Thoracic aorta (tissue), 2 donors: ENCODE measurements around the gene DEF6. TPM values are rescaled to one million over a fixed set of nuclear protein-coding genes. Genes with fewer than 3 reads are reported as not detected.

Source experiments
- ATAC-seq: fragments of 150-250 bp; one replicate; pipeline ENCODE4 v1.8.0; 2017; ENCODE audit warnings: low read depth; ENCODE audit not compliant: insufficient number of reproducible peaks, low FRiP score
- DNase-seq: peaks from one replicate; pipeline ENCODE4 v3.0.0-alpha.2; 2020; ENCODE audit warnings: low spot score
- H3K27ac ChIP-seq, 2 donors: fragments of 200-600 bp; sonication (generic); 1 replicate in 1 of 2; 2 replicates in 1 of 2; pipeline ENCODE4 v1.5.1; 2016; ENCODE audit warnings: mild to moderate bottlenecking in 2 of 2, moderate library complexity in 2 of 2
- H3K27me3 ChIP-seq: fragments of 200-600 bp; sonication (generic); replicated peaks from 2 replicates; pipeline ENCODE4 v1.6.0; 2016; ENCODE audit warnings: mild to moderate bottlenecking; ENCODE audit not compliant: insufficient read depth
- H3K36me3 ChIP-seq: fragments of 200-600 bp; sonication (generic); one replicate; pipeline ENCODE4 v1.5.1; 2016
- H3K4me1 ChIP-seq, 2 donors: fragments of 200-600 bp; sonication (generic); 1 replicate in 1 of 2; 2 replicates in 1 of 2; pipeline versions ENCODE4 v1.5.1 to v1.6.0; 2016; ENCODE audit warnings: low read depth in 2 of 2, mild to moderate bottlenecking in 1 of 2; ENCODE audit not compliant: control insufficient read depth in 1 of 2
- H3K4me3 ChIP-seq: fragments of 200-600 bp; sonication (generic); 2 replicates; pipeline ENCODE4 v1.5.1; 2016; ENCODE audit warnings: mild to moderate bottlenecking
- H3K9me3 ChIP-seq: fragments of 200-600 bp; sonication (generic); 2 replicates; pipeline ENCODE4 v1.5.1; 2016
- total RNA-seq, 2 donors: library from RNA; depleted of rRNA; stranded (reverse); fragments of >200 nt; gene quantifications; one replicate each; pipeline versions ENCODE4 v1.1.0 to v1.2.3, GENCODE V29; 2016
- TF ChIP-seq, protein P1 (sequence below): fragments of 200-600 bp; sonication (generic); IDR thresholded peaks from one replicate; pipeline ENCODE4 v1.5.1; 2019; ENCODE audit warnings: antibody characterized with exemption

DEF6 gene
- total RNA-seq, 2 donors from 2014 or later = 7.6 to 9.1 TPM

DNA sequence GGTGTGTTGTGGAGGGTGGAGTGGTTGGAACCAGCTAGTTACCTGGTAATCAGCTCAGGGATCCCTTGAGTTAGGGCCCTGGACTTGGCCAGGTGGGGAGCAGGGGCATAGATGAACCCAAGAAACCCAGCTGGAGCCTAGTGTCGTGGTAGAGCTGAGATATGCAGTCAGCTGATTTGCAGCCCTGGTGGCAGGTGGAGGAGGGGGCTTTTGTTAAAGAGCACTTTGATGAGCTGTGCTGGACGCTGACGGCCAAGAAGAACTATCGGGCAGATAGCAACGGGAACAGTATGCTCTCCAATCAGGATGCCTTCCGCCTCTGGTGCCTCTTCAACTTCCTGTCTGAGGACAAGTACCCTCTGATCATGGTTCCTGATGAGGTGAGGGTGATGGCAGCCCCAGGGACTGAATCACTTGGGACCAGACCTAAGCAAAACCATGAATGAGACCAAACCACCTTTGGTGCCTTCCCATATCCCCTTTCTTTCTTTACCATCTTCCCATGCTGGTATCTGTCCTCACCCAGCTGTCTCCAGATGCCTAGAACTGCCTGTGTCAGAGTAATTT, 12.7 kb downstream of the DEF6 start:
- no peak overlapping the region for H3K27ac ChIP-seq
- ATAC-seq = no peak
- H3K36me3 ChIP-seq = no peaks in the 10 kb centered on the region
- H3K9me3 ChIP-seq = no peaks in the 10 kb centered on the region
- no peak overlapping the region for H3K4me3 ChIP-seq
- peaks cover 0 to 4% of the 10 kb centered on the region in 2 donors for H3K4me1 ChIP-seq
- TF ChIP-seq, protein P1, sequence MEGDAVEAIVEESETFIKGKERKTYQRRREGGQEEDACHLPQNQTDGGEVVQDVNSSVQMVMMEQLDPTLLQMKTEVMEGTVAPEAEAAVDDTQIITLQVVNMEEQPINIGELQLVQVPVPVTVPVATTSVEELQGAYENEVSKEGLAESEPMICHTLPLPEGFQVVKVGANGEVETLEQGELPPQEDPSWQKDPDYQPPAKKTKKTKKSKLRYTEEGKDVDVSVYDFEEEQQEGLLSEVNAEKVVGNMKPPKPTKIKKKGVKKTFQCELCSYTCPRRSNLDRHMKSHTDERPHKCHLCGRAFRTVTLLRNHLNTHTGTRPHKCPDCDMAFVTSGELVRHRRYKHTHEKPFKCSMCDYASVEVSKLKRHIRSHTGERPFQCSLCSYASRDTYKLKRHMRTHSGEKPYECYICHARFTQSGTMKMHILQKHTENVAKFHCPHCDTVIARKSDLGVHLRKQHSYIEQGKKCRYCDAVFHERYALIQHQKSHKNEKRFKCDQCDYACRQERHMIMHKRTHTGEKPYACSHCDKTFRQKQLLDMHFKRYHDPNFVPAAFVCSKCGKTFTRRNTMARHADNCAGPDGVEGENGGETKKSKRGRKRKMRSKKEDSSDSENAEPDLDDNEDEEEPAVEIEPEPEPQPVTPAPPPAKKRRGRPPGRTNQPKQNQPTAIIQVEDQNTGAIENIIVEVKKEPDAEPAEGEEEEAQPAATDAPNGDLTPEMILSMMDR = no peak
- no peak for DNase-seq
- H3K27me3 ChIP-seq = no peaks in the 10 kb centered on the region

DNA sequence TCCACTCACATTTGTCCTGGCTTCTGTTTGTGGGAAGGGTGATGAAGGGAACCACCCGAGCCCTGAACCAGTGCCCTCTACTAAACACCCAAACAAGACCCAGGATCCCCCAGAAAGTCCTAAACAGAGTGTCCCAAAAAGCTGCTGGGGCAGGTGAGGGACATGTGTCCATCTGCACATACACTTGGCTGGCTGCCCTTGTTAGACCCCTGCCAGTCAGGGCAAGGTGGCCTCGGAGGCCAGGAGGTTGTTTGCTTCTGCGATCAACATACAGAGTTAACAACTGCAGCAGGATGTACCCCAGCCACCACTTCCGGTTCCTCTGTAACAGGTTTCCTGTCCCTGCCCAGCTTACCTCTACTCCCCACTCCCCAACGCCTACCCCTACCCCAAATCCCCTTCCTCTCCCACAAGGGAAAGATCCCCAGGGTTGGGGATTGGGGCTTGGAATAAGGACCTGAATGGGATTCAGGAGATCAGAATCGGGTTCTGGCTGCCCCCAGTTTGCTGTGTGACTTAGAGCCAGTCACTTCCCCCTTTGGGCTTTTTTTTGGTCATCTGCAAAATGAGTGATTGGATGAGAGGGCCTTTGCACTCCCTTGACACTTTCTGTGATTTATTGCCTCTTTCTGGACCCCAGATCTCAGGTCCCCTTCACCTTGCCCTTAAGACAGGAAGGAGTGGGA, 13.9 kb downstream of the DEF6 start:
- H3K27ac ChIP-seq = no peak overlapping the region
- no peaks in the 10 kb centered on the region for H3K36me3 ChIP-seq
- no peak for DNase-seq
- no peak overlapping the region for H3K4me3 ChIP-seq
- TF ChIP-seq, protein P1 = no peak
- H3K27me3 ChIP-seq = no peaks in the 10 kb centered on the region
- ATAC-seq = no peak
- peaks cover 0 to 4% of the 10 kb centered on the region in 2 donors for H3K4me1 ChIP-seq
- no peaks in the 10 kb centered on the region for H3K9me3 ChIP-seq

DNA sequence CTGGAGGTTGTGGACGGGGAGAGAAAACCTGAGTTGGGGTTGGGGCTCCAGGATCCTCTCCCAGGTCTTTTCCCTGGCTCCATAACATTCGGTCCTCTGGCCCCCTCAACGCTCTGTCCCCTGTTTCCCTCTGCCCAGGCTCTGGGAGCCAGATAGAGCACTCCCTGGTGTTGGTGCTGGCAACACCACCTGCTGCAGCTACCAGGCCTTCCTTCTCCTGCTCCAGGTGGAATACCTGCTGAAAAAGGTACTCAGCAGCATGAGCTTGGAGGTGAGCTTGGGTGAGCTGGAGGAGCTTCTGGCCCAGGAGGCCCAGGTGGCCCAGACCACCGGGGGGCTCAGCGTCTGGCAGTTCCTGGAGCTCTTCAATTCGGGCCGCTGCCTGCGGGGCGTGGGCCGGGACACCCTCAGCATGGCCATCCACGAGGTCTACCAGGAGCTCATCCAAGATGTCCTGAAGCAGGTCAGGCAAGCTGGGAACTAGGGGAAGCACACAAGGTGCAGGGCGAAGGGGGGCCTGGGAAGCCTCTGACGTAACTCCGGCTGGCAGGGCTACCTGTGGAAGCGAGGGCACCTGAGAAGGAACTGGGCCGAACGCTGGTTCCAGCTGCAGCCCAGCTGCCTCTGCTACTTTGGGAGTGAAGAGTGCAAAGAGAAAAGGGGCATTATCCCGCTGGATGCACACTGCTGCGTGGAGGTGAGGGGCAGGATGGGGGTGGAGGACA, 14.6 kb downstream of the DEF6 start:
- no peak for DNase-seq
- Histone ChIP-seq H3K27me3 (no peaks in the 10 kb centered on the region), H3K4me1 (peaks cover 0 to 4% of the 10 kb centered on the region in 2 donors), H3K4me3 (no peak overlapping the region), H3K9me3 (no peaks in the 10 kb centered on the region), H3K36me3 (no peaks in the 10 kb centered on the region), H3K27ac (peak overlapping the region in 1 of 2 donors; percentile 16)
- TF ChIP-seq, protein P1 = no peak
- ATAC-seq = no peak

DNA sequence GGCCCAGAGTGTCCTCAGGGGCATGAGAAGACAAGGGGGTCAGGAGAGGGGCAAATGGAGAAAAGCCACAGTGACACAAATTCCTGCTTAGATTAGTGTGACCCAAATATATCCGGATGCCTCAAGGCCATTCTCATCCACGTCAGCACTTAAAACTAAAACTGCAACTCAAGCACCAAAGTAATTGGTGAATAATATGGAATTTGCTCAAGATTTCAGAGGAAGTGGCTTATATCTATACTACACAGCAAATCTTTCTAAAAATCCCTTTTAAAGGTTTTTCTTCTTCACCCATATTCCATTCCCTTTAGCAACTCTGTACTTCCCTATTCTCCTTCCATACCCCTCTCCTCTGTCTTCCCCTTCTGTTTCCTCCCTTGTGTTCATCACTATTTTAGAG, 15.2 kb downstream of the DEF6 start:
- ATAC-seq = no peak
- TF ChIP-seq, protein P1 = no peak

DNA sequence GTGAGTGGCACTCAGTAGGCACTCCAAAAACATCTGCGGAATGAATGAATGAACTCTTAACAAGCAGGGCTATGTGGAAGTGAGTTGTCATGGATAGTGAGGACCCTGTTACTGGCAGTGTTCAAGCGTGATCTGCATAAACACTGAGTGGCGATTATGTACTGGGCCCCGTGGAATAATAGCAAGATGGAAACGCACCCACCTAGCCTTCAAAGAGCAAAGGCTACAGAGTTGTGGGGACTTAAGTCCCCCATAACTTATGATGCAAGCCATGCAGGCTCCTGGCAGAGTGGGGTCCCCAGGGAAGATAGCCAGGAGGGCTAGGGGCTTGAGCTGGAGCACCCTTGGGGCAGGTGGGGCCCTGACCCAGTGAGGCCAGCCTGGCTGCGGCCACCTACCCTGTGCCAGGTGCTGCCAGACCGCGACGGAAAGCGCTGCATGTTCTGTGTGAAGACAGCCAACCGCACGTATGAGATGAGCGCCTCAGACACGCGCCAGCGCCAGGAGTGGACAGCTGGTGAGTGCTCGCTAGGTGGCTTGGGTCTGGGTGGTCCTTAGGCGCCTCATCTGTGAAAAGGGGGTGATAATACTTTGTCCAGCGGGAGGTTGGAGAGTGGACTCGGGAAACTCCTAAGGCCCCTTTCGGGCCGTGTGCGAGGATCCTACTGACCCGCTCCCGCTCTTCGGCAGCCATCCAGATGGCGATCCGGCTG, 20.0 kb downstream of the DEF6 start:
- Histone ChIP-seq H3K9me3 (no peaks in the 10 kb centered on the region), H3K27ac (no peak overlapping the region), H3K36me3 (no peaks in the 10 kb centered on the region), H3K4me3 (peak overlapping the region; percentile 70), H3K4me1 (peaks cover 0 to 9% of the 10 kb centered on the region in 2 donors), H3K27me3 (no peaks in the 10 kb centered on the region)
- no peak for ATAC-seq
- TF ChIP-seq, protein P1 = no peak
- DNase-seq = no peak

More for the DNA sequence above, 15.2 kb downstream of the DEF6 start:
- H3K4me3 ChIP-seq = no peak overlapping the region
- no peaks in the 10 kb centered on the region for H3K27me3 ChIP-seq
- H3K36me3 ChIP-seq = no peaks in the 10 kb centered on the region
- peaks cover 3 to 4% of the 10 kb centered on the region in 2 donors for H3K4me1 ChIP-seq
- H3K27ac ChIP-seq = no peak overlapping the region
- no peaks in the 10 kb centered on the region for H3K9me3 ChIP-seq
- DNase-seq = no peak
